IPS-18a (cell line): ENCODE measurements around the gene LHX2.

Experiments
- H3K27ac ChIP-seq: one replicate; pipeline ENCODE4 v1.5.1; 2013; ENCODE audit warnings: low read length
- H3K27me3 ChIP-seq: one replicate; pipeline ENCODE4 v1.6.1; 2013; ENCODE audit warnings: mild to moderate bottlenecking, low read length; ENCODE audit not compliant: control insufficient read depth, insufficient read depth
- H3K36me3 ChIP-seq: one replicate; pipeline ENCODE4 v1.6.1; 2013; ENCODE audit warnings: low read depth, low read length; ENCODE audit not compliant: control insufficient read depth
- H3K4me1 ChIP-seq: one replicate; pipeline ENCODE4 v1.6.1; 2013; ENCODE audit warnings: low read depth, low read length; ENCODE audit not compliant: control insufficient read depth
- H3K4me3 ChIP-seq: one replicate; pipeline ENCODE4 v1.5.1; 2013; ENCODE audit warnings: low read length
- H3K9ac ChIP-seq: one replicate; pipeline ENCODE4 v1.6.1; 2013; ENCODE audit warnings: mild to moderate bottlenecking, low read length, moderate library complexity
- H3K9me3 ChIP-seq: one replicate; pipeline ENCODE4 v1.6.1; 2013; ENCODE audit warnings: low read depth, low read length; ENCODE audit not compliant: control insufficient read depth

The LHX2 gene

DNA sequence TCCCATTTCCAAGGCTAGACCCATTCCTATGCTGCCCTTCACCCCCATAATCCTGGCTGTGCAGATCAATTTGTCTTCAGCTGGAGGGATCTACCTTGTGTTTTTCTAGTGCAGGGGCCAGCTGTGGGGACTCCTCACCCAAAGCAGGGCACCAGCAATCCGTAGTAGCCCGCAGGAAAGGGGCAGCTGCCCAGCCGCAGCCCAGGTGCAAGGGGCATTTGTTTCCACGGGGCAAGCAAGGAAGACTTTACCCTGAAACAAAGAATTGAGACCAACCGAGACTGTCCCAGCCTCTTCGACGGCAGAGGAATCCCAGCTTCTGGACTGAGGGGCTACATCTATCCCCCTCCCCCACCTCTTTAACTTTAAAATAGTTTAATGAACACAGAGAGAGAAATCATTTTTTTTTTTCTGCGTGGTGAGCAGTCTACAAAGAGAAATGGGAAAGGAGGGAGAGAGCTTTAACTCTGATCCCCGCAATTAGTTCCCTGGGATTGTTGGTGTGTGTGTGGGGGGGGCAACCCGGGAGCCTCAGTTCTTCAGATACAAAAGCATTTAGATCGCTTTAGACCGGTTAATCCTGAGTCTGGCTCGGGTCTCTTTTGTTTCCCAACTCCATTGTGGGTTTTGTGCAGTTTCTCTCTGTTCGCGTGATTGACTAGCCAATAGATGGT, 10.6 kb upstream of the LHX2 start:
- no peak overlapping the region for H3K4me3 ChIP-seq

DNA sequence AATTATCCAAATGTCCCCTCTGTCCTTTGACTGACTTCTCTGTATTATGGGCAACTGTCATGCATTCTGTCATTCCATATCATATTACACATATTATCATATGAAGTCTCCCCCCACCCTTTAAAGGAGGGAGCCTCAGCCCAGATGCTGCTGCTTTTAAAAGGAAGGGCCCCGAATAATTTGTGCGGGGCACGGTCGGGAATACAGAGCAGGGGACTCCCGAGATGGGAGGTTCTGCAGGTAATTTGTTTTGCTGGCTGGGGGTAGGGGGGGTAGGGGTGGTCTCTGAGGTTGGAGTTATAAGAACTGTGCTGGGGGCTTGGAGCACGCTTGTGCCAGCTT, 10.1 kb upstream of the LHX2 start:
- Histone ChIP-seq H3K27me3 (peaks cover 94% of the 10 kb centered on the region), H3K4me3 (no peak overlapping the region), H3K9me3 (no peaks in the 10 kb centered on the region), H3K36me3 (no peaks in the 10 kb centered on the region), H3K27ac (no peak overlapping the region), H3K9ac (no peak overlapping the region), H3K4me1 (peaks cover 38% of the 10 kb centered on the region)

More for the DNA sequence above, 10.6 kb upstream of the LHX2 start:
- Histone ChIP-seq H3K9ac (no peak overlapping the region), H3K4me1 (peaks cover 37% of the 10 kb centered on the region), H3K9me3 (no peaks in the 10 kb centered on the region), H3K27ac (no peak overlapping the region), H3K36me3 (no peaks in the 10 kb centered on the region), H3K27me3 (peaks cover 94% of the 10 kb centered on the region)

DNA sequence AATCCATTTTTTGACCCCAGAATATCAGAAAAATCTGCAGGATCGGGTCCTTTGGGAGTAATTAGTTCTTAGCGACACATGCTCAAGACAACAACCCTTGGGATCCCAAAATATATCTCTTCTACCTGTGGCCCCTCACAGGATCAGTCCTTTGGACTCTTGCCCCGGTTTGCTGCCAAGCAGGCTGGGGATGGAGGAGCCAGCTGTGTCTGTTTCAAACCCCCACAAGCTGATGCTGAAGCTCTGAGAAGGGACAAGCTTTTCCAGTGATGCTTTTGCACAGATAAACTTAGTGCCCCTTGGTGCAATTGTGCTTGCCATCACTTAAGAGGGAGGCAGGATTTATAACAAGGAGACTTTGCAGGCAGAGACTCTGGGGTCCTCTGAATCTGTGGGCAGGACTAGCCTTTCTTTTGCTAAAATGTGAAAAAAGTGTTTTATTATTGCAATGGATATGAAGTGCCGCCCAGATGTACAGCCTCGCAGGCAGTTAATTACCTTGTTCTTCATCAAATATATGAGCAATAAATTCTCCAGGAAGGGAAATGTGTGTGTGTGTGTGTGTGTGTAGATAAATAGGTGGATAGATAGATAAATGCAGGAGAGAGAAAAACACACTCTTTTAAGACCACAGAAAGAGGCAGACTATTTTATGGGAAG, 9.6 kb upstream of the LHX2 start:
- Histone ChIP-seq H3K27me3 (peaks cover 94% of the 10 kb centered on the region), H3K27ac (no peak overlapping the region), H3K9me3 (no peaks in the 10 kb centered on the region), H3K36me3 (no peaks in the 10 kb centered on the region), H3K9ac (no peak overlapping the region), H3K4me3 (no peak overlapping the region), H3K4me1 (peaks cover 40% of the 10 kb centered on the region)

DNA sequence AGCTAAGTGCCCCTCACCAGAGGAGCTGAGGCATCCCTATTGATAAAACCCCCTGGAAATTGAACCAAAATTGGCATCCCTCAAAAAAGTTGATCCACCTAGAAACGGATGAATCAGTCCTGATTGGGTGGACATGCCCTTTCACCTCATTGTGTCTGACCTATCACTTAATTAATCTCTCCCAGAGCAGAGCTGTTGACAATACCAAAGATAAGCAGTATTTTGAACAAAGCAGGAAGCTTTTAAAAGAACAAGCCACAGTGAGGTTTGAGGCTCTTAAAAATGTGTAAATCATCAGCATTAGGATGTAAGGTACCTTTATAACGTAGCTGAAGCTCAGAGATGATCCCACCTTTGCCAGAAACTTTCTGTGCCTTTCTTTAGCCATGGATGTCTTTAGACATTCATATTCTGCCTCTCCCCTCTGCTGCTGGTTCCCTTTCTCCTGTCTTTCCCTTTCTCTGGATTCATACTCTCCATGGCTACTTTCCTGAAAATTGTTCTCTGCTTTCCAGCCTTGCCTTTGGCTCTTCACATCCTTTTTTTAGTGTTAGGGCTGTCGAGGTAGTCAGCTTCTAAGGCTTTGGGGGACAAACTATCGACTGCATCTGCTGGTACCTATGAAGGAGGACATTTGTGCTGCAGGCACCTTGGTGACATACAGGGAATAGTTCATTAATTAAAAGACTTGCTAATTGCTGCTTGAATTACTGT, 7.8 kb upstream of the LHX2 start:
- Histone ChIP-seq H3K27me3 (peaks cover 94% of the 10 kb centered on the region), H3K27ac (no peak overlapping the region), H3K36me3 (no peaks in the 10 kb centered on the region), H3K4me3 (no peak overlapping the region), H3K4me1 (peaks cover 35% of the 10 kb centered on the region), H3K9me3 (no peaks in the 10 kb centered on the region), H3K9ac (no peak overlapping the region)

DNA sequence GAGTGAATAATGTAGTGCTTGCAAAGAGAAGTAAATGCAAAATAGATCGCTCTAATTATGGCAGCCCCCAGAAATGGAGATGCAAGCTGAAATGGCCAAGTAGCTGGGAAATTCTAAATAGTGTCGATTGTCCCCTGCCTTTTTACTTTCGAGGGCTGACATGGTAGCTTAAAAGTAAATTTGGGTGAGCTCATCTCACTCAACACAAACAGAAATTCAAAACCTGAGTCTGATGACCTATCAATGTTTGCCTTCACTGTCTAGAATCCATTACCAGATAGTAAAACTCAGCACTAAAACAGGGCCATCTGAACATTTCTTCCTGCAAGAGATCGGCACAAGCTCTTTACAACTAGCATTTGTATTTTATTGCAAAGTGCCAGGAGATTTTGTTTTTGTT, 7.0 kb upstream of the LHX2 start:
- Histone ChIP-seq H3K9me3 (no peaks in the 10 kb centered on the region), H3K36me3 (no peaks in the 10 kb centered on the region), H3K4me1 (peaks cover 43% of the 10 kb centered on the region), H3K27me3 (peaks cover 96% of the 10 kb centered on the region), H3K27ac (no peak overlapping the region), H3K9ac (no peak overlapping the region), H3K4me3 (no peak overlapping the region)

DNA sequence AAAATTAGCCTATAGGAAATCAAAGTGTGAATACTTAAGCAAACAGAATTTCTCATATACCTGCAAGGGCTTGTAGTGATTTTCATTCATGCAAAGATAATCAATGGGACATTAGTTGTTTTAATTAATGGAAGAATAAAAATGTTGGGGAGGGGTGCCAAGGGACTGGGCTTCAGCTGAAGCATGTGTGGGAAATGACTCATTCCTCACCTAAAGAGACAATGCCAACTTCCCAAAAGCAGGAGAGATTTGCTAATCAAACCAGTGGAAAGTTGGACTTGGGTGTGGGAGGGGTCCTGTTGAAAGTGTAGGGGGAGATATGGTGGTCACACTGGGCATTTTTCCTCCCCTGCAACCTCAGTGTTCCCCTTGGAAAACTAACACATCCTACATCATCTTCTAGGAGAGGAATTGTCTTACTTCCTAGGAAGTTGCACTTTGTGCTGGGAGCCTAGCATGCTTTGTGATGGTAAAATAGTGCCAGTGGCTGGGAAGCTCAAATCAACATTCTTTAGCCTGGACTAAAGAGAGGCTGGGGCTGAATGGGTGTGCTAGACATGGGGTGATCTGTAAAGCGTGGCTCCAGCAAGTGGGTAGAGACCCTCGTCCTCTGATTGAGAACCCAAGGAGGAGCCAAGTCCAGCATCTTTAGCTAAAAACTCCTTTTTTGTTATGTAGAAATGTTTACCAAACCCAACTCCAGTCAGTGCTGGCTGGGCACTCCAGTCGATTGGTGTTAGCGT, 6.4 kb upstream of the LHX2 start:
- no peaks in the 10 kb centered on the region for H3K9me3 ChIP-seq
- H3K27me3 ChIP-seq: peaks cover 100% of the 10 kb centered on the region
- no peak overlapping the region for H3K9ac ChIP-seq
- no peak overlapping the region for H3K4me3 ChIP-seq
- no peak overlapping the region for H3K27ac ChIP-seq
- no peaks in the 10 kb centered on the region for H3K36me3 ChIP-seq
- H3K4me1 ChIP-seq: peaks cover 43% of the 10 kb centered on the region

DNA sequence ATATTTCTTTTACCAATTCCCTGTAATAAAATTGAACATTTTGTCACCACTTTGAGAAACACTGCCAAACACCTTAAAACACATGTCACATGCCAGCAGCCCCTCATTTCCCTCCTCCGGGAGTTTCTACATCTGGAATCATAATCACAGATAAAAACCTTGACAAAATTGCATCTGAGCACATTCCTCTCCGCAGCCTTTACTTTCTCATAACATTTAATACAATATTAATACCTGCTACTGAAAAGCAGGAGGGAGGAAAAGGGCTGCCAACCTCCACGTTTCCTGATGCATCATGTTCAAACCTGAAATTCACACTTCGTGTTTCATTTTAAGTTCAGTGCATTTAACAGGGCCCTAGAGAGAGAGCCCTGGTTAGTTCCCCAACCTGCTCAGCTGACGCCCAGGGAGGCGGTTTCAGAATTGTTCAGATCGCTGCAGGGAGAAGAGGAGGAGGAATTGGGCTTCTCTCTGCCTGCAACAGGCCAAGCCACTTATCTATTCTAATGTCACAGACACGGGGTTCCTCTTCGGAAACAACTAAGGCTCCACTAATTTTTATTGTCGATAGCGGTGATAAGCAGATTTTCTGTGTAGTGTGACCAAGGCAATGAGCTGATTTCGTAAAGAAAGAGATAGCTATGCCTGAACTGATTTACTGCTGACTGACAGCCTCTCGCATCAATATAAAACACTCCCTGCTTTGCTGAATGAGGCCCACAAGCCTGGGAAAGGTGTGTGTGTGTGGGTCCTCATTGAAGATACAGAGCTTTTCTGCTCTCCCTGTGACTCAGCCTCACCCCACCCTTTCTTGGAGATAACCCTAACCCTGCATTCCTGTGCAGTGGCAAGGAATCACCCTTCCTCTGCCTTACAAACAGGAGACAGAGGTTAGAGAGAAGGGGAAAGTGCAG, 4.9 kb upstream of the LHX2 start:
- Histone ChIP-seq H3K27me3 (peaks cover 98% of the 10 kb centered on the region), H3K4me3 (no peak overlapping the region)

DNA sequence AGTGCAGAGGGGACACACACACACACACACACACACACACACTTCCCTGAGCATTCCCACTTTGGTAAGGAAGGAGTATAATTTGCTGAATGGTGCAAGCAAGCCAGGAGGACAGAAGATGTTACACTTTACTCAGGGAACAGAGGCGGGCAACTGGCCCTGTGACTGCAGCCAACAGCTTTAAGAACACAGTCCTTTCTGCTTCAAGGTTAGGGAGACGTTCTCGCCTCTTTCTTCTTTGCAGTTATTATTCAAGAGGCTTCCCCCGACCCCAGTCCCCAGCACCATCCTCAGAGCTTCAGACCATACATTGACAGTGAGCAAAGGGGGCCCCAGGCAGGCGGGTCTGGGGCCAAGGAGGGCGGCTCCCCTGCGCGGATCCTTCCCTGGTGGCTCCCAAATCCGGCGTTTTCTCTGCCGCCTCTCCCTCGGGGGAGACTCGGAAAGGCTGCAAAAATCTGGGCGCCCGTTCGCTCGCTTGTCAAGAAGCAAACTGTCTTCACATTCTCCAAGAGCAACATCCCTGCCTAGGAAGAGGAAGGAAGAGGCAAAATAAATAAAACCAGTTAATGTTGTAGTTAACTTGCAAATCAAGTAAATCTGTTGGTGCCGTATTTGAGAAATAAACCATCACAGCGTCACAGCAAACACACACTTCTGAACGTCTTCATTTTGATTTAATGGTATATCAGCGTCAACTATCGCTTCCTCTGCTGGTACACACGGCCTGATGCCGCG, 3.8 kb upstream of the LHX2 start:
- Histone ChIP-seq H3K4me3 (peak overlapping the region; percentile 56), H3K27ac (no peak overlapping the region), H3K36me3 (no peaks in the 10 kb centered on the region), H3K9me3 (no peaks in the 10 kb centered on the region), H3K4me1 (peaks cover 41% of the 10 kb centered on the region), H3K9ac (no peak overlapping the region), H3K27me3 (peaks cover 98% of the 10 kb centered on the region)

More for the DNA sequence above, 4.9 kb upstream of the LHX2 start:
- Histone ChIP-seq H3K9ac (no peak overlapping the region), H3K27ac (no peak overlapping the region), H3K36me3 (no peaks in the 10 kb centered on the region), H3K4me1 (peaks cover 41% of the 10 kb centered on the region), H3K9me3 (no peaks in the 10 kb centered on the region)

DNA sequence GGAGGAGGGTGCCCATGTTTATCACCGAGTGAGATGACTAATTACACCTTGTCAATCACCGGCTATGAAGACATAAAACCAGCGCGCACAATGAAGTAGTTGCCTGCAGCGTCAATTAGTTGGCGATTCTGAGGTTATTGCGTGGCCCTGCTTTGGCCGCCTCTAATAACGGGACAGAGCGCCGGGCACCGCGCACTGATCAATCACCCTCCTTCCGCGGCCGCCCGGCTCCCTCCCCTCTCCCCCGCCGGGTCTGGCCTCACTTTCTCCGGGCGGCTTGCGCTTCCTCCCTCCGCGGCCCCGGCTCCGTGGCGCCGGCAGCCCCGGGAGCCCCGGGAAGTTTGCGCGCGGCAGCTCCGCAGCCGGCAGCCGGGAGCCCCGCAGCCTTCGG, 3.3 kb upstream of the LHX2 start:
- no peaks in the 10 kb centered on the region for H3K9me3 ChIP-seq
- H3K4me1 ChIP-seq: peaks cover 41% of the 10 kb centered on the region
- no peak overlapping the region for H3K27ac ChIP-seq
- H3K36me3 ChIP-seq: no peaks in the 10 kb centered on the region
- peak overlapping the region; percentile 56 for H3K4me3 ChIP-seq
- peaks cover 98% of the 10 kb centered on the region for H3K27me3 ChIP-seq
- no peak overlapping the region for H3K9ac ChIP-seq

DNA sequence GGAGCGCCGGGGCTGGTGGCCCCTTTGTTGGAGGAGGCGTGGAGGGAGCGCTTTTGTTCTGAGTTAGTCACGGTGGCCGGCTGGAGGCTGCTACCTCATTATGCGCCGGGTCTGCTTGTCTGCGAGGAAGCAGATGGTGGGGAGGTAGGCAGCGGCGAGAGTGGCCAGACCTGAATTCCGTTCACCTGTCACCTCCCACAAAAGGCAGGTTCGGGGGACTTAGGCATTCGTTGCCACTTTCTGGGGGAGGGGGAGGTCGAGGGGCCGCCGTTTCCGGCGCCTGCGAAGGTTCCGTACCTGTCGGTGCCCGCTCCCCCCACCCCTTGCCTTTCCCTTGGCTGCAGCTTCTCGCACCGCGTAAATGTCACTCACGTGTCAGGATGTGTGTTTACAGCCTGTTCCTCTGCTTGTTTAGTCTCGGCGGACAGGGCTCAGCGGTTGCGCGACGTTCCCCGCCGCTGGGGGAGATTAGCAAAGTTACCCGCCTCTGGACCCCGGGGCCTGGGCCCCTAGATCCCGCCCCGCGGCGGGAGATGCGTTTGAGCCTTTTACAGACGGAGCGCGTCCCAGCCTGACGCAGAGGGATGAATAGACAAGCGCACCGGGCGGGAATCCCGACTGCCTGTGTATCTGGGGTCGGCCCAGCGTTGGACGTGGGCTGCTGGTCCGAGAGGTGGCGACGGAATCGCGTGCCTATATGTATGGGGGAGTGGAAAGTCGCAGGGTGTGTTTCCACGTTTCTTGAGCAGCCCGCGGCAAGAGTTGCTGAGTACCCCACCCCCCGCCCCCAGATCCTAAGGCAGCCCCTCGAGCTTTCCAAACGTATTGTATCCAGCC, 2.7 kb upstream of the LHX2 start:
- H3K36me3 ChIP-seq: no peaks in the 10 kb centered on the region
- H3K4me3 ChIP-seq: peak overlapping the region; percentile 56
- H3K27ac ChIP-seq: no peak overlapping the region
- H3K9ac ChIP-seq: no peak overlapping the region
- peaks cover 41% of the 10 kb centered on the region for H3K4me1 ChIP-seq
- H3K27me3 ChIP-seq: peaks cover 98% of the 10 kb centered on the region
- no peaks in the 10 kb centered on the region for H3K9me3 ChIP-seq
